Cardiac muscle cell (in vitro differentiated cells and primary cell): ENCODE data around the gene RETSAT. TPM values are rescaled to one million over a fixed set of nuclear protein-coding genes. Genes with fewer than 3 reads are reported as not detected.
"Not testable (repeated sequence)": the region's sequence is repeated elsewhere in the genome, so short reads cannot be mapped to it uniquely, and the experiment has no call there.

Source experiments
- DNase-seq, 2 donors: peaks; one replicate each; pipeline versions ENCODE4 v3.0.0 to v3.0.0-alpha.2; 2010 to 2017; ENCODE audit warnings: low read depth in 1 of 2, low spot score in 1 of 2
- H3K27ac ChIP-seq: fragments of 200-600 bp; sonication (generic); 2 replicates; pipeline ENCODE4 v1.5.1; 2016
- H3K27me3 ChIP-seq: fragments of 200-600 bp; sonication (generic); 2 replicates; pipeline ENCODE4 v1.6.0; 2016; ENCODE audit warnings: control low read depth
- H3K36me3 ChIP-seq: fragments of 200-600 bp; sonication (generic); 2 replicates; pipeline ENCODE4 v1.5.1; 2016; ENCODE audit warnings: control low read depth
- H3K4me1 ChIP-seq: fragments of 200-600 bp; sonication (generic); 2 replicates; pipeline ENCODE4 v1.8.1; 2017; ENCODE audit warnings: low read depth, mild to moderate bottlenecking, mixed run types
- H3K4me3 ChIP-seq: fragments of 200-600 bp; sonication (generic); 2 replicates; pipeline ENCODE4 v1.5.1; 2016; ENCODE audit warnings: mild to moderate bottlenecking
- H3K9me3 ChIP-seq: fragments of 200-600 bp; sonication (generic); 2 replicates; pipeline ENCODE4 v1.5.1; 2017; ENCODE audit warnings: low read depth, mild to moderate bottlenecking, control low read depth
- CTCF ChIP-seq: IDR thresholded peaks from 2 replicates; pipeline ENCODE4 v1.5.1; 2012; ENCODE audit warnings: low read depth, mild to moderate bottlenecking, low read length
- polyA plus RNA-seq: library from polyadenylated mRNA; unstranded; fragments of >200 nt; fragmentation: Nextera tagmentation; extraction: Ambion mirVana; gene quantifications from 2 replicates; pipeline ENCODE4 v1.2.1, GENCODE V29; 2016
- total RNA-seq: library from RNA; depleted of rRNA; stranded (reverse); fragments of >200 nt; gene quantifications from 2 replicates; pipeline ENCODE4 v1.2.3, GENCODE V29; 2016

Gene RETSAT
- total and polyA plus RNA-seq, 2 experiments from 2014 or later = 5.7 to 17.6 TPM

GRCh38 chr2:85340034-85340892 lies 14.1 kb downstream of the RETSAT start:
- no peak overlapping the region for H3K4me3 ChIP-seq
- H3K9me3 ChIP-seq = no peaks in the 10 kb centered on the region
- no peaks in the 10 kb centered on the region for H3K27me3 ChIP-seq
- no peak overlapping the region for H3K27ac ChIP-seq
- TF ChIP-seq CTCF = no peak
- no peaks in the 10 kb centered on the region for H3K4me1 ChIP-seq
- DNase-seq = peak in 1 of 2 donors; percentile 23
- H3K36me3 ChIP-seq = no peaks in the 10 kb centered on the region

GRCh38 chr2:85334928-85335327 lies 19.4 kb downstream of the RETSAT start:
- Histone ChIP-seq H3K36me3 (no peaks in the 10 kb centered on the region), H3K27me3 (no peaks in the 10 kb centered on the region), H3K4me1 (no peaks in the 10 kb centered on the region), H3K9me3 (no peaks in the 10 kb centered on the region), H3K4me3 (no peak overlapping the region), H3K27ac (no peak overlapping the region)
- TF ChIP-seq CTCF = no peak
- no peak for DNase-seq

- not testable (repeated sequence) for H3K36me3 ChIP-seq, DNase-seq, H3K9me3 ChIP-seq, H3K27ac ChIP-seq, H3K4me3 ChIP-seq, H3K27me3 ChIP-seq, H3K4me1 ChIP-seq
Observed at GRCh38 chr2:85333877-85334276, 20.5 kb downstream of the RETSAT start.

- DNase-seq = no peak
- Histone ChIP-seq H3K4me1 (peaks cover 20% of the 10 kb centered on the region), H3K9me3 (no peaks in the 10 kb centered on the region), H3K4me3 (no peak overlapping the region), H3K27ac (no peak overlapping the region), H3K27me3 (no peaks in the 10 kb centered on the region), H3K36me3 (no peaks in the 10 kb centered on the region)
- TF ChIP-seq CTCF = no peak
Observed at GRCh38 chr2:85330839-85331636, 23.3 kb downstream of the RETSAT start.

- not testable (repeated sequence) for H3K4me3 ChIP-seq, H3K36me3 ChIP-seq, H3K9me3 ChIP-seq, H3K27me3 ChIP-seq, DNase-seq, H3K27ac ChIP-seq
- H3K4me1 ChIP-seq = peaks cover 27% of the 10 kb centered on the region
Observed at GRCh38 chr2:85329701-85330100, 24.6 kb downstream of the RETSAT start.

GRCh38 chr2:85329181-85329651 lies 25.1 kb downstream of the RETSAT start:
- no peak for DNase-seq
- Histone ChIP-seq H3K9me3 (no peaks in the 10 kb centered on the region), H3K27me3 (no peaks in the 10 kb centered on the region), H3K27ac (no peak overlapping the region), H3K4me3 (no peak overlapping the region), H3K4me1 (peaks cover 27% of the 10 kb centered on the region), H3K36me3 (peaks cover 8% of the 10 kb centered on the region)
- TF ChIP-seq CTCF = no peak
